H9 (cell line): ENCODE measurements around the gene GCNT1. TPM values are rescaled to one million over a fixed set of nuclear protein-coding genes. Genes with fewer than 3 reads are reported as not detected.

Experiments
- DNase-seq: peaks from one replicate; pipeline ENCODE4 v3.0.0-alpha.2; 2017
- H2AFZ ChIP-seq: one replicate; pipeline ENCODE4 v1.6.1; 2013; ENCODE audit warnings: mild to moderate bottlenecking, low read length, control low read depth, moderate library complexity
- H2AK5ac ChIP-seq: 2 replicates; pipeline ENCODE4 v1.6.1; 2013; ENCODE audit warnings: low read length, control low read depth, mixed read lengths; ENCODE audit not compliant: insufficient read length
- H2BK120ac ChIP-seq: one replicate; pipeline ENCODE4 v1.6.1; 2013; ENCODE audit warnings: low read depth, mild to moderate bottlenecking, low read length, control low read depth, inconsistent platforms; ENCODE audit not compliant: poor library complexity, severe bottlenecking
- H2BK12ac ChIP-seq: 2 replicates; pipeline ENCODE4 v1.6.1; 2013; ENCODE audit warnings: low read length, control low read depth, mixed read lengths, low read depth; ENCODE audit not compliant: insufficient read length
- H2BK15ac ChIP-seq: 2 replicates; pipeline ENCODE4 v1.6.1; 2013; ENCODE audit warnings: low read depth, low read length, control low read depth
- H2BK20ac ChIP-seq: one replicate; pipeline ENCODE4 v1.6.1; 2013; ENCODE audit warnings: low read depth, mild to moderate bottlenecking, low read length, control low read depth, inconsistent platforms; ENCODE audit not compliant: poor library complexity, severe bottlenecking
- H2BK5ac ChIP-seq: 2 replicates; pipeline ENCODE4 v1.6.1; 2013; ENCODE audit warnings: low read length, control low read depth, mixed read lengths; ENCODE audit not compliant: insufficient read length
- H3K14ac ChIP-seq: 2 replicates; pipeline ENCODE4 v1.6.1; 2013; ENCODE audit warnings: low read length, control low read depth; ENCODE audit not compliant: insufficient read depth
- H3K18ac ChIP-seq: 2 replicates; pipeline ENCODE4 v1.6.1; 2013; ENCODE audit warnings: low read depth, mild to moderate bottlenecking, mixed read lengths, low read length, control low read depth; ENCODE audit not compliant: insufficient read length
- H3K23ac ChIP-seq: 2 replicates; pipeline ENCODE4 v1.6.1; 2013; ENCODE audit warnings: low read length, control low read depth, mixed read lengths, low read depth; ENCODE audit not compliant: insufficient read length
- H3K23me2 ChIP-seq: 2 replicates; pipeline ENCODE4 v1.6.1; 2013; ENCODE audit warnings: low read depth, mild to moderate bottlenecking, mixed read lengths, low read length, control low read depth; ENCODE audit not compliant: insufficient read length, poor library complexity, severe bottlenecking
- H3K27ac ChIP-seq: 2 replicates; pipeline ENCODE4 v1.5.1; 2013; ENCODE audit warnings: low read length, control low read depth, mixed read lengths, low read depth; ENCODE audit not compliant: insufficient read length
- H3K27me3 ChIP-seq: 2 replicates; pipeline ENCODE4 v1.6.1; 2013; ENCODE audit warnings: low read length, control low read depth, inconsistent platforms; ENCODE audit not compliant: insufficient read depth
- H3K4ac ChIP-seq: 2 replicates; pipeline ENCODE4 v1.6.1; 2013; ENCODE audit warnings: low read depth, mild to moderate bottlenecking, control low read depth, inconsistent platforms, low read length, moderate library complexity
- H3K4me1 ChIP-seq: 2 replicates; pipeline ENCODE4 v1.6.1; 2013; ENCODE audit warnings: low read length, control low read depth, inconsistent platforms; ENCODE audit not compliant: insufficient read depth
- H3K4me2 ChIP-seq: 2 replicates; pipeline ENCODE4 v1.6.1; 2013; ENCODE audit warnings: low read length, control low read depth, mixed read lengths; ENCODE audit not compliant: insufficient read length, insufficient read depth
- H3K56ac ChIP-seq: 2 replicates; pipeline ENCODE4 v1.6.1; 2013; ENCODE audit warnings: low read depth, mild to moderate bottlenecking, mixed read lengths, low read length, control low read depth; ENCODE audit not compliant: insufficient read length
- H3K79me1 ChIP-seq: 2 replicates; pipeline ENCODE4 v1.6.1; 2013; ENCODE audit warnings: low read depth, mild to moderate bottlenecking, moderate library complexity, low read length, control low read depth, inconsistent platforms; ENCODE audit not compliant: insufficient read depth, poor library complexity, severe bottlenecking
- H3K79me2 ChIP-seq: 2 replicates; pipeline ENCODE4 v1.6.1; 2013; ENCODE audit warnings: low read length, control low read depth, inconsistent platforms; ENCODE audit not compliant: insufficient read depth
- H3K9ac ChIP-seq: 2 replicates; pipeline ENCODE4 v1.6.1; 2013; ENCODE audit warnings: low read length, control low read depth, mixed read lengths; ENCODE audit not compliant: insufficient read length; ENCODE audit errors: extremely low read depth
- H3K9me3 ChIP-seq: one replicate; pipeline ENCODE4 v1.6.1; 2013; ENCODE audit warnings: low read depth, low read length, inconsistent platforms; ENCODE audit not compliant: control insufficient read depth
- H3T11ph ChIP-seq: one replicate; pipeline ENCODE4 v1.6.1; 2013; ENCODE audit warnings: mild to moderate bottlenecking, low read length, control low read depth, inconsistent platforms
- H4K20me1 ChIP-seq: one replicate; pipeline ENCODE4 v1.6.1; 2013; ENCODE audit not compliant: control insufficient read depth, insufficient read length, insufficient read depth
- H4K5ac ChIP-seq: 2 replicates; pipeline ENCODE4 v1.6.1; 2013; ENCODE audit warnings: low read depth, mild to moderate bottlenecking, mixed read lengths, low read length, control low read depth; ENCODE audit not compliant: insufficient read length
- H4K8ac ChIP-seq: replicated peaks from 2 replicates; pipeline ENCODE4 v1.6.1; 2013; ENCODE audit warnings: low read length, control low read depth, mixed read lengths, low read depth; ENCODE audit not compliant: insufficient read length
- H4K91ac ChIP-seq: 2 replicates; pipeline ENCODE4 v1.6.1; 2013; ENCODE audit warnings: low read depth, mild to moderate bottlenecking, moderate library complexity, mixed read lengths, low read length, control low read depth; ENCODE audit not compliant: insufficient read length
- H3K27ac Mint-ChIP-seq, 3 experiments: 2 replicates in 2 of 3; 3 replicates in 1 of 3; pipeline ENCODE4 v1.8.0; 2020 to 2021; ENCODE audit warnings: mixed read lengths in 3 of 3, mild to moderate bottlenecking in 1 of 3, moderate library complexity in 1 of 3
- H3K27me3 Mint-ChIP-seq: 2 replicates; pipeline ENCODE4 v1.8.0; 2021; ENCODE audit warnings: low read depth, mild to moderate bottlenecking, moderate library complexity, mixed read lengths
- H3K36me3 Mint-ChIP-seq, 3 experiments: 2 replicates in 2 of 3; 3 replicates in 1 of 3; pipeline ENCODE4 v1.8.0; 2020 to 2021; ENCODE audit warnings: low read depth in 3 of 3, mixed read lengths in 3 of 3; ENCODE audit not compliant: insufficient read depth in 1 of 3
- H3K4me1 Mint-ChIP-seq, 2 experiments: 2 replicates each; pipeline ENCODE4 v1.8.0; 2020; ENCODE audit warnings: mixed read lengths in 2 of 2
- H3K4me3 Mint-ChIP-seq, 2 experiments: 2 replicates in 1 of 2; 3 replicates in 1 of 2; pipeline ENCODE4 v1.8.0; 2020 to 2021; ENCODE audit warnings: mild to moderate bottlenecking in 2 of 2, mixed read lengths in 2 of 2, moderate library complexity in 1 of 2
- H3K9me3 Mint-ChIP-seq, 2 experiments: 2 replicates in 1 of 2; 3 replicates in 1 of 2; pipeline ENCODE4 v1.8.0; 2020; ENCODE audit warnings: mild to moderate bottlenecking in 2 of 2, mixed read lengths in 2 of 2, moderate library complexity in 1 of 2
- CTCF ChIP-seq: fragments of 200-600 bp; sonication (generic); conservative IDR thresholded peaks from 3 replicates; pipeline ENCODE4 v1.8.0; 2021; ENCODE audit warnings: antibody characterized with exemption, mild to moderate bottlenecking
- total RNA-seq: library from RNA; stranded (reverse); gene quantifications from 2 replicates; pipeline ENCODE4 v1.2.1, GENCODE V29; 2021

GCNT1 gene
- total RNA-seq, 1 experiment from 2014 or later = 35.6 TPM

DNA sequence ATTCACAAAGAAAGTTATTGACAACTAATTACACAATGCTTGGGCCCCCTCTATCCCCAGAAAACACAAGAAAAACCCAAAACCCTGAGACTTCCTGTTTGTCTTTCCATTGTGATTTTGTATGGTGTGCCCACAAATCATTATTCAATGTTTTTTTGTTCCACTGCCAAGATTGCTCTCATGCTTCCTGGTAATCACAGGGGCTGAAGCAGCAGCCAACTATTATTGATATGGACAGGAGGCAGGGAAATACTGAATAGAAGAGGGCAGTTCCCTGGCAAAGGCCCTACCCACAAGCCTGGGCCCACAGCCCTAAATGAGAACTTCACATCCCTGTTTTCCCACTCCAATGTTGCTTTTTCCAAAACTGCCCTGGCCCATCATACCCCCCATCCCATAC is 43.3 kb upstream of the GCNT1 start:
- Histone ChIP-seq H2BK12ac (no peak overlapping the region), H3T11ph (no peak overlapping the region), H2AFZ (no peak overlapping the region), H3K4me1 (peaks cover 5% of the 10 kb centered on the region; the same call in 1 of the 2 replicates), H4K5ac (no peak overlapping the region), H2AK5ac (no peak overlapping the region), H2BK5ac (no peak overlapping the region), H3K14ac (no peak overlapping the region), H3K79me1 (no peaks in the 10 kb centered on the region), H3K9me3 (no peaks in the 10 kb centered on the region), H3K4ac (no peak overlapping the region), H2BK20ac (no peak overlapping the region), H4K20me1 (no peaks in the 10 kb centered on the region), H3K79me2 (no peaks in the 10 kb centered on the region), H3K23ac (no peak overlapping the region), H3K56ac (no peak overlapping the region), H3K27me3 (no peaks in the 10 kb centered on the region), H3K18ac (no peak overlapping the region), H4K91ac (no peak overlapping the region), H3K27ac (no peak overlapping the region), H3K23me2 (no peaks in the 10 kb centered on the region), H4K8ac (no peak overlapping the region), H3K9ac (no peak overlapping the region), H2BK120ac (no peak overlapping the region), H3K4me2 (no peak overlapping the region), H2BK15ac (no peak overlapping the region)
- no peak for TF ChIP-seq CTCF
- H3K4me1 Mint-ChIP-seq = peaks cover 31 to 46% of the 10 kb centered on the region in 2 experiments
- H3K27me3 Mint-ChIP-seq = peaks cover 2% of the 10 kb centered on the region; the same call in 1 of the 2 replicates
- no peak for DNase-seq
- H3K4me3 Mint-ChIP-seq = no peak overlapping the region
- no peak overlapping the region for H3K27ac Mint-ChIP-seq
- peaks cover 10% of the 10 kb centered on the region in 2 experiments; a peak in 4 of 5 replicates for H3K9me3 Mint-ChIP-seq
- peaks cover 5 to 10% (median 9%) of the 10 kb centered on the region in 3 experiments; a peak in 6 of 7 replicates for H3K36me3 Mint-ChIP-seq
